Measurements from ENCODE around the gene DENND5A. TPM values are rescaled to one million over a fixed set of nuclear protein-coding genes. Genes with fewer than 3 reads are reported as not detected.

DENND5A gene
- total RNA-seq, 1 donor from 2014 or later: 52.7 TPM

DNA sequence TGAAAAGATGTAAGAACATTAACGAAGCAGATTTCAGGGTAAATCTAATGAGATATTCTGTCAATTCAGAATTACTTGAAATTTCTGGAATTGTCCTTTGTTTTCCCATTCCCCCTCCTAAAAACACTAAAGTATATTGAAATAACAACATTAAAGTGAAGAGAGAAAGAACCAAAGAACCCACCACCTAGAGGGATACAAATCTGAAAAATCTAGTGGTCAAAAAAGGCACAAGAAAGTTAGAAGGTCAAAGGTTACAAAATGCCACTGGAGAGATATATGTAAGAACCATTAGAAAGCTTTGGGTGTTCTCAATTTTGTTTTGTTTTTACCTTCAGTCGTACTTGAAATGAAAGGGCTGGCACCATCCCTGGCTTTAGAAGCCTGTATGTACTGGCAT, 57.9 kb downstream of the DENND5A start:
- TF ChIP-seq, protein P1, sequence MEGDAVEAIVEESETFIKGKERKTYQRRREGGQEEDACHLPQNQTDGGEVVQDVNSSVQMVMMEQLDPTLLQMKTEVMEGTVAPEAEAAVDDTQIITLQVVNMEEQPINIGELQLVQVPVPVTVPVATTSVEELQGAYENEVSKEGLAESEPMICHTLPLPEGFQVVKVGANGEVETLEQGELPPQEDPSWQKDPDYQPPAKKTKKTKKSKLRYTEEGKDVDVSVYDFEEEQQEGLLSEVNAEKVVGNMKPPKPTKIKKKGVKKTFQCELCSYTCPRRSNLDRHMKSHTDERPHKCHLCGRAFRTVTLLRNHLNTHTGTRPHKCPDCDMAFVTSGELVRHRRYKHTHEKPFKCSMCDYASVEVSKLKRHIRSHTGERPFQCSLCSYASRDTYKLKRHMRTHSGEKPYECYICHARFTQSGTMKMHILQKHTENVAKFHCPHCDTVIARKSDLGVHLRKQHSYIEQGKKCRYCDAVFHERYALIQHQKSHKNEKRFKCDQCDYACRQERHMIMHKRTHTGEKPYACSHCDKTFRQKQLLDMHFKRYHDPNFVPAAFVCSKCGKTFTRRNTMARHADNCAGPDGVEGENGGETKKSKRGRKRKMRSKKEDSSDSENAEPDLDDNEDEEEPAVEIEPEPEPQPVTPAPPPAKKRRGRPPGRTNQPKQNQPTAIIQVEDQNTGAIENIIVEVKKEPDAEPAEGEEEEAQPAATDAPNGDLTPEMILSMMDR (IDR thresholded peaks at IDR 0.05; ENCODE audit: insufficient read depth, low read length, poor library complexity, severe bottlenecking): no peak
- no peaks in the 10 kb centered on the region for H3K27me3 ChIP-seq (ENCODE audit: control insufficient read depth, insufficient read depth, low read length)
- no peak overlapping the region for H3K4me3 ChIP-seq (ENCODE audit: low read depth, low read length)
- H3K36me3 ChIP-seq (ENCODE audit: control insufficient read depth, insufficient read depth, low read length): no peaks in the 10 kb centered on the region
- DNase-seq (ENCODE audit: low read depth): no peak

DNA sequence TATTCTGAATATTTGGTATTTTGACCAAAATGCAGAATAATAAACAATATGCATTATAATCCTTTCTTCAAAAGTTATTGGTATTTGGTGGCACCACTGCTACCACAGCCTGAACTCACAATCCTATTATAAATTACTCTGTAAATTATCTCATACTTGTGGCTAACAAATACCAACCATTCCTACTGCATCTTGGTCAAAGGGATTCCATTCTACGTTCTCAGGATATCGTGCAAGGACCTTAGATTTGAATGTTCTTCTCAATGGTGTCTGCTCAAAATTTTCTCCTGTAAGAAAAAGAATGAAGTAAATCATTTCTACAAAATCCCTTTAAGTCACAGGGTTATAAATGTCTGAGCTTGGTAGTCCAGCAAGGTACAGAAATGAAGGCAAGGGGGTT, 58.7 kb downstream of the DENND5A start:
- TF ChIP-seq, protein P1 (IDR thresholded peaks at IDR 0.05; ENCODE audit: insufficient read depth, low read length, poor library complexity, severe bottlenecking): no peak
- H3K27me3 ChIP-seq (ENCODE audit: control insufficient read depth, insufficient read depth, low read length): no peaks in the 10 kb centered on the region
- DNase-seq (ENCODE audit: low read depth): no peak
- no peak overlapping the region for H3K4me3 ChIP-seq (ENCODE audit: low read depth, low read length)
- H3K36me3 ChIP-seq (ENCODE audit: control insufficient read depth, insufficient read depth, low read length): no peaks in the 10 kb centered on the region

DNA sequence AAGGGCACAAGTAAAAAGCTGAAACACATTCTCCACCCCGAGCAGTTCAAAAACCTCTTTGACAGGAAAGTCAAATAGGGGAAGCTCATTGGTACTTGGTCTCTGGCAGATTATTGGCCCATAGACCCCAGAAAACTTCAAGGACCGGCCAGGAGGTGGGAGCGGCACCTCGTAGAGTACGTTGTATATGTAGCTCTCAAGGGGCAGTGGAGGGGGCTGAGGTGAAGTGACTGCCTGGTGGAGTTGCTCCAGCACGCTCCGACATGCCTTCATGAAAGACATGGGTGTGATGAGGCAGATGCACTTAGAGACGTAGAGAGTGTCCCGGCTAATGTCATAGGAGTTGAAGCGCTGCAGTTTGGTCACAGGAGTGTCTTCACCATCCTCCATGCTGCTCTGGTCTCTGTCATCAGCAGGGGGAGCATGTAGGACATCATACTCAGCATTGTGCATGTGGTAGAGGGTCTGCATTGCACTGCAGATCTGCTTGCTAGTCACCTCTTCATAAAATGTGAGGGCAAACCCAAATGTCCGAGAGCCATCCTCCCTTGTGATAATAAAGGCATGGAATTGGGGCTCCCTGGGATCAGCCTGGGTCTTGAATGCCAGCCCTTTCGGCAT, 61.3 kb downstream of the DENND5A start:
- Histone ChIP-seq H3K36me3 (ENCODE audit: control insufficient read depth, insufficient read depth, low read length) (no peaks in the 10 kb centered on the region), H3K4me3 (ENCODE audit: low read depth, low read length) (no peak overlapping the region), H3K27me3 (ENCODE audit: control insufficient read depth, insufficient read depth, low read length) (no peaks in the 10 kb centered on the region)
- no peak for DNase-seq (ENCODE audit: low read depth)
- TF ChIP-seq, protein P1 (IDR thresholded peaks at IDR 0.05; ENCODE audit: insufficient read depth, low read length, poor library complexity, severe bottlenecking): no peak

DNA sequence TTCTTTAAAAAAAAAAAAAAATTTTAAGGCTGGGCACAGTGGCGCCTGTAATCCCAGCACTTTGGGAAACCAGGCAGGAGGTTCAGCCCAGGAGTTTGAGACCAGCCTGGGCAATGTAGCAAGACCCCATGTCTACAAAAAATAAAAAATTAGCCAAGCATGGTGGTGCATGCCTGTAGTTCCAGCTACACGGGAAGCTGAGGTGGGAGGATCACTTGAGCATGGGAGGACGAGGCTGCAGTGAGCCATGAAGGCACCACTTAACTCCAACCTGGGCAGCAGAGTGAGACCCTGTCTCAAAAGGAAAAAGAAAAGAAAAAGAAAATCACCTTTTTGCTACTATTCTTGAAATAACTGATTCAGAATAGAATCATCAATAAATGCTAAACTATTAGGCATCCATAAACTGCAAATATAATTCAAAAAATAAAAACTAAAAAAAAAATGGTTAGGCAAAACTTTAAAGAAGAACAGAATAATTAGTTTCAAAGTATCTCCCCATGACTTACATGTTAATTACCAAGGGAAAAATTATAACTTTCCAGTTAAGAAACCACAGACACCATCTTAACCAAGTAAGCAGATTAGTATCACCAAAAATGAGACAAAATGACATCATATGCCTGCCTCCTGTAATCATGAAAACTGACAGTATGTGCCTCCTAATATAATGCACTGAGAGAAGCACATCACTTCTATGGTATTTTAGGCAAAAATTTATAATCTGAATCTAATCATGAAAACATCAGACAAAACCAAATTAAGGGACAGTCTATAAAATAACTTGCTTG, 63.6 kb downstream of the DENND5A start:
- TF ChIP-seq, protein P1 (IDR thresholded peaks at IDR 0.05; ENCODE audit: insufficient read depth, low read length, poor library complexity, severe bottlenecking): no peak
- H3K27me3 ChIP-seq (ENCODE audit: control insufficient read depth, insufficient read depth, low read length): no peaks in the 10 kb centered on the region
- no peaks in the 10 kb centered on the region for H3K36me3 ChIP-seq (ENCODE audit: control insufficient read depth, insufficient read depth, low read length)
- no peak for DNase-seq (ENCODE audit: low read depth)
- no peak overlapping the region for H3K4me3 ChIP-seq (ENCODE audit: low read depth, low read length)

DNA sequence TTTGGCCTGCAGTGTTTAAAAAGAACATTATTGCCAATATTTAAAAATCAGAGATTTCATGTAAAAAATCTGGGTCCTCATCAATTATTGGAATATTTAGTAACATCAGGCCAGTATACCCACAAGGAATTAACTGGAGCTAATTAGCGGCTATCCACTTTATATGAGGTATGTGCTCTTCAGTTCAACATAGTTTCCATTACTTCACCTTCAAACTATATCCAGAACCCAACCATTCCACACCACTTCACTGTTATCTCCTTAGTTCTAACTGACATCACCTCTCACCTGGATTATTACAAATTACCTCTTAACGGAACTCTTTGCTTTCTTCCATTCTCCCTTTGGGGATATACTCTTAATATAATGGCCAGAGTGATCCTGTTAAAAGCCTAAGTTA, 64.7 kb downstream of the DENND5A start:
- DNase-seq (ENCODE audit: low read depth): no peak
- Histone ChIP-seq H3K36me3 (ENCODE audit: control insufficient read depth, insufficient read depth, low read length) (no peaks in the 10 kb centered on the region), H3K27me3 (ENCODE audit: control insufficient read depth, insufficient read depth, low read length) (no peaks in the 10 kb centered on the region), H3K4me3 (ENCODE audit: low read depth, low read length) (no peak overlapping the region)
- TF ChIP-seq, protein P1 (IDR thresholded peaks at IDR 0.05; ENCODE audit: insufficient read depth, low read length, poor library complexity, severe bottlenecking): no peak
